GM12878 (cell line): ENCODE results near the gene FZR1. TPM values are rescaled to one million over a fixed set of nuclear protein-coding genes. Genes with fewer than 3 reads are reported as not detected.

Experiments used
- ATAC-seq: fragments of 200-7000 bp; cut with Tn5 transposase; 3 replicates; pipeline ENCODE4 v1.9.1; 2020; ENCODE audit warnings: mild to moderate bottlenecking, moderate library complexity
- BruUV-seq: library from RNA; stranded (reverse); fragments of 400-500 nt; replicated peaks from 2 replicates; lab custom pipeline; 2021; lab: Mats Ljungman, UMichigan
- CTCF ChIA-PET: fragments of 300-600 bp; sonication (Branson Sonifier 250); formaldehyde crosslinking; extraction: SDS; loops from one replicate; lab custom pipeline; 2021; ENCODE audit warnings: inconsistent platforms; lab: Yijun Ruan, JAX
- POLR2A ChIA-PET: fragments of 350-600 bp; formaldehyde crosslinking; extraction: SDS; loops from one replicate; lab custom pipeline; 2021; ENCODE audit warnings: inconsistent platforms; lab: Charles Lee
- RAD21 ChIA-PET: fragments of 300-600 bp; sonication (Branson Sonifier 250); formaldehyde crosslinking; loops from one replicate; lab custom pipeline; 2023; ENCODE audit warnings: antibody characterized with exemption; ENCODE audit not compliant: unreplicated experiment; lab: Charles Lee
- SMC1A ChIA-PET: fragments of 300-600 bp; sonication (Branson Sonifier 250); formaldehyde crosslinking; loops from one replicate; lab custom pipeline; 2023; ENCODE audit not compliant: unreplicated experiment, uncharacterized antibody; lab: Charles Lee
- DNase-seq: peaks from one replicate; pipeline ENCODE4 v3.0.0-alpha.2; 2011; ENCODE audit warnings: low read depth, low spot score
- FAIRE-seq: peaks from 3 replicates; lab custom pipeline; 2011; peaks lifted over from hg19 to GRCh38; lab: Jason Lieb, UNC
- H2AFZ ChIP-seq: 2 replicates; pipeline ENCODE4 v1.6.0; 2011; ENCODE audit warnings: low read depth, low read length, control low read depth; ENCODE audit not compliant: control insufficient read depth
- H3K27ac ChIP-seq: 2 replicates; pipeline ENCODE4 v1.5.1; 2011; ENCODE audit warnings: control low read depth; ENCODE audit not compliant: control insufficient read depth, insufficient read depth
- H3K27me3 ChIP-seq, 2 experiments: replicated peaks in 1 of 2; 2 replicates each; pipeline versions ENCODE4 v1.6.0 to v1.6.1; 2011; ENCODE audit warnings: low read length in 1 of 2; ENCODE audit not compliant: control insufficient read depth in 2 of 2, insufficient read depth in 2 of 2
- H3K36me3 ChIP-seq, 2 experiments: 2 replicates each; pipeline ENCODE4 v1.5.1; 2011; ENCODE audit warnings: low read length in 1 of 2; ENCODE audit not compliant: control insufficient read depth in 2 of 2, insufficient read depth in 2 of 2
- H3K4me1 ChIP-seq: 2 replicates; pipeline ENCODE4 v1.6.1; 2011; ENCODE audit warnings: mild to moderate bottlenecking, low read length, moderate library complexity, mixed read lengths; ENCODE audit not compliant: control insufficient read depth, insufficient read depth
- H3K4me2 ChIP-seq: 2 replicates; pipeline ENCODE4 v1.6.0; 2011; ENCODE audit warnings: control low read depth; ENCODE audit not compliant: control insufficient read depth, insufficient read depth
- H3K4me3 ChIP-seq: fragments of 200-600 bp; sonication (generic); 2 replicates; pipeline ENCODE4 v1.5.1; 2016
- H3K79me2 ChIP-seq: 2 replicates; pipeline ENCODE4 v1.6.0; 2011; ENCODE audit warnings: low read length; ENCODE audit not compliant: control insufficient read depth, insufficient read depth
- H3K9ac ChIP-seq: 2 replicates; pipeline ENCODE4 v1.8.0; 2011; ENCODE audit warnings: low read length, control low read depth, mixed read lengths; ENCODE audit not compliant: control insufficient read depth, insufficient read depth
- H3K9me3 ChIP-seq: replicated peaks from 3 replicates; pipeline ENCODE4 v1.5.1; 2011; ENCODE audit warnings: mild to moderate bottlenecking, low read length; ENCODE audit not compliant: control insufficient read depth, insufficient read depth
- H4K20me1 ChIP-seq: 2 replicates; pipeline ENCODE4 v1.6.0; 2011; ENCODE audit not compliant: control insufficient read depth, insufficient read depth
- ELK1 ChIP-seq: IDR thresholded peaks from 2 replicates; pipeline ENCODE4 v1.6.1; 2012; ENCODE audit warnings: low read depth, low read length, improper control_type of control experiment
- ESRRA ChIP-seq: IDR thresholded peaks from 2 replicates; pipeline ENCODE4 v1.6.1; 2012; ENCODE audit warnings: mild to moderate bottlenecking, low read length, improper control_type of control experiment
- HDAC2 ChIP-seq: fragments of 200-600 bp; sonication (generic); IDR thresholded peaks from 2 replicates; pipeline ENCODE4 v1.6.1; 2017
- IRF4 ChIP-seq: IDR thresholded peaks from 2 replicates; pipeline ENCODE4 v1.6.1; 2011; ENCODE audit warnings: low read depth, low read length
- MYC ChIP-seq: IDR thresholded peaks from 2 replicates; pipeline ENCODE4 v1.6.1; 2011; ENCODE audit warnings: mild to moderate bottlenecking, low read length, moderate library complexity, inconsistent platforms; ENCODE audit not compliant: insufficient read depth, insufficient replicate concordance, insufficient read length, severe bottlenecking
- NFIC ChIP-seq: IDR thresholded peaks from 2 replicates; pipeline ENCODE4 v1.6.1; 2012; ENCODE audit warnings: low read depth, mild to moderate bottlenecking, inconsistent platforms, low read length, moderate library complexity
- PAX5 ChIP-seq: IDR thresholded peaks from 2 replicates; pipeline ENCODE4 v1.6.1; 2011; ENCODE audit warnings: low read depth, low read length, borderline replicate concordance
- POLR2AphosphoS2 ChIP-seq: IDR thresholded peaks from 2 replicates; pipeline ENCODE4 v1.6.1; 2011; ENCODE audit warnings: low read depth, mild to moderate bottlenecking, low read length, improper control_type of control experiment, moderate library complexity
- POU2F2 ChIP-seq: IDR thresholded peaks from 3 replicates; pipeline ENCODE4 v1.6.1; 2011; ENCODE audit warnings: low read depth, mild to moderate bottlenecking, low read length, borderline replicate concordance
- ZNF207 ChIP-seq: fragments of 450-650 bp; IDR thresholded peaks from 2 replicates; pipeline ENCODE4 v1.6.1; 2014; ENCODE audit warnings: antibody characterized with exemption, mild to moderate bottlenecking, borderline replicate concordance
- ZNF217 ChIP-seq: fragments of 450-650 bp; IDR thresholded peaks from 2 replicates; pipeline ENCODE4 v1.6.1; 2017; ENCODE audit warnings: antibody characterized with exemption, mild to moderate bottlenecking
- ZNF622 ChIP-seq: fragments of 450-650 bp; IDR thresholded peaks from 2 replicates; pipeline ENCODE4 v1.6.1; 2017; ENCODE audit warnings: mild to moderate bottlenecking, inconsistent platforms
- WGBS: methylation state at CpG from one replicate; pipeline ENCODE4 v1.1.6; 2016; ENCODE audit warnings: low lambda C conversion rate; ENCODE audit not compliant: insufficient replicate concordance, insufficient coverage; ENCODE audit errors: missing lambda C conversion rate; 5-methylcytosine and 5-hydroxymethylcytosine counted together
- in situ Hi-C: fragments of 300-500 bp; cut with MboI; formaldehyde crosslinking; loops from 9 replicates; pipeline ENCODE4 v1.14.3; 2018; ENCODE audit warnings: mixed read lengths
- intact Hi-C: fragments of 100-400 bp; cut with micrococcal nuclease; formaldehyde crosslinking; loops from one replicate; pipeline ENCODE4 v1.14.2; 2022; ENCODE audit not compliant: unreplicated experiment
- polyA plus RNA-seq, 11 experiments: library from polyadenylated mRNA; depleted of rRNA in 4 of 11; unstranded in 6 of 11; stranded (reverse) in 5 of 11; fragments of >200 nt; fragmentation: Nextera tagmentation in 4 of 11; fragmentation: Illumina TruSeq in 1 of 11; extraction: Ambion mirVana in 4 of 11; extraction: Trizol in 1 of 11; gene quantifications; 1 replicate in 1 of 11; 2 replicates in 10 of 11; pipeline versions ENCODE4 v1.2.1 to v1.2.3, GENCODE V29; 2011 to 2016; ENCODE audit warnings: inconsistent platforms in 2 of 11, missing spikeins in 2 of 11, low read depth in 1 of 11
- total RNA-seq, 4 experiments: library from RNA; depleted of rRNA in 3 of 4; stranded (reverse); fragments of >200 nt in 3 of 4; fragmentation: Illumina TruSeq in 1 of 4; extraction: Trizol in 1 of 4; gene quantifications; 2 replicates each; pipeline versions ENCODE4 v1.2.1 to v1.2.3, GENCODE V29; 2013 to 2021
- TF ChIP-seq, protein P1 (sequence below): fragments of 450-650 bp; IDR thresholded peaks from 2 replicates; pipeline ENCODE4 v1.6.1; 2016; ENCODE audit warnings: mild to moderate bottlenecking

The FZR1 gene
- total and polyA plus RNA-seq, 10 of the 15 experiments (the other 5 are each of a cell fraction or from before 2014, with no cell fraction given), result 0.11 to 44.2 (median 29.3) TPM

GRCh38 chr19:3459965-3460582 lies 46.0 kb upstream of the FZR1 start:
- ChIA-PET RAD21 (no interaction called here), POLR2A (interaction anchor here (0.5 kb wide), 1 partner anchor 173 kb away, joined by 3 read pairs; no protein-coding TSS in a partner anchor), CTCF (interaction anchor here (0.6 to 1.2 kb wide), 2 partner anchors 11 to 25 kb away, joined by 3 read pairs; no protein-coding TSS in a partner anchor), SMC1A (no interaction called here)
- DNase-seq, result no peak
- no peak overlapping the region for H2AFZ ChIP-seq
- no peak overlapping the region for H3K27ac ChIP-seq
- H3K27me3 ChIP-seq, result no peaks in the 10 kb centered on the region
- no peak overlapping the region for H3K4me2 ChIP-seq
- H3K9ac ChIP-seq, result no peak overlapping the region
- WGBS, result 89% methylated on average over 15 of the region's 15 CpGs
- H3K36me3 ChIP-seq, result peaks cover 5 to 15% of the 10 kb centered on the region in 2 experiments; a peak in 3 of 4 replicates
- no peak for TF ChIP-seq POU2F2
- no peak for TF ChIP-seq POLR2AphosphoS2
- TF ChIP-seq PAX5, result no peak
- no peak for TF ChIP-seq ZNF622
- TF ChIP-seq ELK1, result no peak
- no peak for TF ChIP-seq NFIC
- no peak for TF ChIP-seq MYC
- no peak for TF ChIP-seq ESRRA
- TF ChIP-seq IRF4, result no peak
- no peak for TF ChIP-seq HDAC2
- TF ChIP-seq, protein P1, sequence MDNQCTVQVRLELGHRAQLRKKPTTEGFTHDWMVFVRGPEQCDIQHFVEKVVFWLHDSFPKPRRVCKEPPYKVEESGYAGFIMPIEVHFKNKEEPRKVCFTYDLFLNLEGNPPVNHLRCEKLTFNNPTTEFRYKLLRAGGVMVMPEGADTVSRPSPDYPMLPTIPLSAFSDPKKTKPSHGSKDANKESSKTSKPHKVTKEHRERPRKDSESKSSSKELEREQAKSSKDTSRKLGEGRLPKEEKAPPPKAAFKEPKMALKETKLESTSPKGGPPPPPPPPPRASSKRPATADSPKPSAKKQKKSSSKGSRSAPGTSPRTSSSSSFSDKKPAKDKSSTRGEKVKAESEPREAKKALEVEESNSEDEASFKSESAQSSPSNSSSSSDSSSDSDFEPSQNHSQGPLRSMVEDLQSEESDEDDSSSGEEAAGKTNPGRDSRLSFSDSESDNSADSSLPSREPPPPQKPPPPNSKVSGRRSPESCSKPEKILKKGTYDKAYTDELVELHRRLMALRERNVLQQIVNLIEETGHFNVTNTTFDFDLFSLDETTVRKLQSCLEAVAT, result no peak
- TF ChIP-seq ZNF217, result no peak
- TF ChIP-seq ZNF207, result no peak
- no peak for FAIRE-seq
- H3K79me2 ChIP-seq, result no peaks in the 10 kb centered on the region
- no peaks in the 10 kb centered on the region for H4K20me1 ChIP-seq
- BruUV-seq, result no TSS peak
- no peaks in the 10 kb centered on the region for H3K4me1 ChIP-seq
- H3K9me3 ChIP-seq, result no peaks in the 10 kb centered on the region
- H3K4me3 ChIP-seq, result no peak overlapping the region
- in situ Hi-C loops (no loop called here), intact Hi-C loops (no loop called here)
- ATAC-seq, result no peak
